CD4-positive, alpha-beta T cell treated with Interleukin-17A for 4 hours (primary cell): ENCODE data around the gene ROMO1.
"Not testable (repeated sequence)": the region's sequence is repeated elsewhere in the genome, so short reads cannot be mapped to it uniquely, and the experiment has no call there.

Source experiments
- DNase-seq: peaks from one replicate; pipeline ENCODE4 v3.0.0-alpha.2; 2020; ENCODE audit warnings: mixed read lengths

ROMO1 gene

GRCh38 chr20:35713120-35713519, 13.9 kb downstream of the ROMO1 start:
- not testable (repeated sequence) for DNase-seq

GRCh38 chr20:35714127-35714526, 14.9 kb downstream of the ROMO1 start:
- DNase-seq = no peak

GRCh38 chr20:35715652-35716051, 16.4 kb downstream of the ROMO1 start:
- no peak for DNase-seq

- no peak for DNase-seq
Measured at GRCh38 chr20:35716330-35716729, 17.1 kb downstream of the ROMO1 start.

GRCh38 chr20:35718321-35718720, 19.1 kb downstream of the ROMO1 start:
- not testable (repeated sequence) for DNase-seq

GRCh38 chr20:35718972-35719635, 19.9 kb downstream of the ROMO1 start:
- no peak for DNase-seq

- DNase-seq = no peak
Measured at GRCh38 chr20:35719717-35720116, 20.5 kb downstream of the ROMO1 start.

GRCh38 chr20:35720165-35721123, 21.2 kb downstream of the ROMO1 start:
- no peak for DNase-seq

GRCh38 chr20:35721219-35721618, 22.0 kb downstream of the ROMO1 start:
- DNase-seq = no peak

- no peak for DNase-seq
Measured at GRCh38 chr20:35721621-35722020, 22.4 kb downstream of the ROMO1 start.

GRCh38 chr20:35723275-35723639, 24.1 kb downstream of the ROMO1 start:
- DNase-seq = not testable (repeated sequence)

GRCh38 chr20:35723652-35724320, 24.6 kb downstream of the ROMO1 start:
- not testable (repeated sequence) for DNase-seq

GRCh38 chr20:35724321-35725230, 25.4 kb downstream of the ROMO1 start:
- no peak for DNase-seq

GRCh38 chr20:35726842-35727711, 27.9 kb downstream of the ROMO1 start:
- no peak for DNase-seq

GRCh38 chr20:35729283-35729807, 30.1 kb downstream of the ROMO1 start:
- DNase-seq = no peak

- DNase-seq = no peak
Measured at GRCh38 chr20:35729836-35730582, 30.8 kb downstream of the ROMO1 start.

- DNase-seq = no peak
Measured at GRCh38 chr20:35730583-35731468, 31.6 kb downstream of the ROMO1 start.

- DNase-seq = no peak
Measured at GRCh38 chr20:35731469-35731788, 32.2 kb downstream of the ROMO1 start.

GRCh38 chr20:35731862-35732643, 32.8 kb downstream of the ROMO1 start:
- no peak for DNase-seq
